Lower lobe of right lung (tissue), 2 donors: Measurements from ENCODE around the gene PHF21A. TPM values are rescaled to one million over a fixed set of nuclear protein-coding genes. Genes with fewer than 3 reads are reported as not detected.

Experiments
- ATAC-seq, 2 donors: fragments of 200-7000 bp; cut with Tn5 transposase; one replicate each; pipeline ENCODE4 v1.9.1; 2020 to 2022; ENCODE audit warnings: mild to moderate bottlenecking in 2 of 2, moderate library complexity in 2 of 2
- DNase-seq: peaks from one replicate; pipeline ENCODE4 v3.0.0-alpha.2; 2020
- H3K27ac ChIP-seq: fragments of 200-600 bp; one replicate; pipeline ENCODE4 v1.8.0; 2022
- H3K27me3 ChIP-seq: fragments of 200-600 bp; one replicate; pipeline ENCODE4 v1.8.0; 2022; ENCODE audit warnings: low read depth
- H3K36me3 ChIP-seq: fragments of 200-600 bp; one replicate; pipeline ENCODE4 v1.8.0; 2022; ENCODE audit warnings: mild to moderate bottlenecking
- H3K4me1 ChIP-seq: fragments of 200-600 bp; one replicate; pipeline ENCODE4 v1.8.0; 2022
- H3K4me3 ChIP-seq: fragments of 200-600 bp; one replicate; pipeline ENCODE4 v1.8.0; 2022; ENCODE audit warnings: mild to moderate bottlenecking
- H3K9me3 ChIP-seq: fragments of 200-600 bp; one replicate; pipeline ENCODE4 v1.8.0; 2022
- intact Hi-C: fragments of 100-400 bp; cut with DNase I; formaldehyde crosslinking; loops from one replicate; pipeline ENCODE4 v1.11.0; 2022
- total RNA-seq: library from RNA; stranded (reverse); fragmentation: NEBNext Ultra II Directional; extraction: Animal tissue kit (Norgen Biotek cat#: 25700); gene quantifications from one replicate; pipeline ENCODE4 v1.2.1, GENCODE V29; 2021
- TF ChIP-seq, protein P1 (sequence below): fragments of 200-600 bp; IDR thresholded peaks from one replicate; pipeline ENCODE4 v1.8.0; 2022; ENCODE audit warnings: antibody characterized with exemption, mild to moderate bottlenecking
- donor health status: DM: no; HTN: yes; CAD: no; lungs with severe emphysema.

PHF21A gene
- total RNA-seq, 1 donor from 2014 or later, result 48.4 TPM

DNA sequence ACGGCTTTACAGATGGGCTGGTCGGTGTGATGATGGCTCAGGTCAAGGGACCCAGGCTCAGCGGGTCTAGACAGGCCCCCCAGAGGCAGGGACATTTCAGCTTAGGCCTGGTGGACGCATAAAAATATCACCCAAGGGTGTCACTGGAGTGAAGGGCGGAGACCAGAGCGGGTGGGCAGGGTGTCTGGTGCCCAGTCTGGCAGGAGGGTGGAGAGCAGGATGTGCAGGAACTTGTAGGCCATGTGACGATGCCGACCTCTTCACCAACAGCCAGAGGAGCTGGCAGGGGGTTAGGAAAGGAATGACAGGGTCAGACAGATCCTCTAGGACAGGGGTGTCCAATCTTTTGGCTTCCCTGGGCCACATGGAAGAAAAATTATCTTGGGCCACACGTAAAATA, 231.3 kb downstream of the PHF21A start:
- no peak overlapping the region for H3K27ac ChIP-seq
- intact Hi-C loops, result no loop called here
- no peaks in the 10 kb centered on the region for H3K9me3 ChIP-seq
- TF ChIP-seq, protein P1, sequence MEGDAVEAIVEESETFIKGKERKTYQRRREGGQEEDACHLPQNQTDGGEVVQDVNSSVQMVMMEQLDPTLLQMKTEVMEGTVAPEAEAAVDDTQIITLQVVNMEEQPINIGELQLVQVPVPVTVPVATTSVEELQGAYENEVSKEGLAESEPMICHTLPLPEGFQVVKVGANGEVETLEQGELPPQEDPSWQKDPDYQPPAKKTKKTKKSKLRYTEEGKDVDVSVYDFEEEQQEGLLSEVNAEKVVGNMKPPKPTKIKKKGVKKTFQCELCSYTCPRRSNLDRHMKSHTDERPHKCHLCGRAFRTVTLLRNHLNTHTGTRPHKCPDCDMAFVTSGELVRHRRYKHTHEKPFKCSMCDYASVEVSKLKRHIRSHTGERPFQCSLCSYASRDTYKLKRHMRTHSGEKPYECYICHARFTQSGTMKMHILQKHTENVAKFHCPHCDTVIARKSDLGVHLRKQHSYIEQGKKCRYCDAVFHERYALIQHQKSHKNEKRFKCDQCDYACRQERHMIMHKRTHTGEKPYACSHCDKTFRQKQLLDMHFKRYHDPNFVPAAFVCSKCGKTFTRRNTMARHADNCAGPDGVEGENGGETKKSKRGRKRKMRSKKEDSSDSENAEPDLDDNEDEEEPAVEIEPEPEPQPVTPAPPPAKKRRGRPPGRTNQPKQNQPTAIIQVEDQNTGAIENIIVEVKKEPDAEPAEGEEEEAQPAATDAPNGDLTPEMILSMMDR, result no peak
- H3K4me1 ChIP-seq, result no peaks in the 10 kb centered on the region
- ATAC-seq (no peak), DNase-seq (no peak)
- no peaks in the 10 kb centered on the region for H3K36me3 ChIP-seq
- no peak overlapping the region for H3K4me3 ChIP-seq
- H3K27me3 ChIP-seq, result no peaks in the 10 kb centered on the region

DNA sequence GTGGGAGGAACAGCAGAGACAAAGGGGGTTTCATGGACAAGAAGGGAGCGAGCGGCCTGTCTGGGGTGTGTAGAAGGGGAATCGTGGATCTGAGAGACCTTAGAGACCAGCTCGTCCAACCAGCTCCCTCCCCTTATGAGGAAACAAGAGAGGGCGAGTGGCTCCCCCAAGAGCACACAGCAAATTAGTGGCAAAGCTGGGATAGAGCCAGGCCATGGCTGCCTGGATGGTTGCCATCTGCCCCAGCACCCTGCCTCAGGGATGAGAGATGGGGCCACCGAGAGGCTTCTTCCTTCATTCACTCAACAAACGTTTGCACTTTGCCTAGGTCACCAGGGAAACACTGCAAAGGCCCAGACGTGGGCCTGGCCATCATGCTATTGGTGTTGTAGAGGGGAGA, 231.7 kb downstream of the PHF21A start:
- TF ChIP-seq, protein P1, result no peak
- no peak for ATAC-seq
- Histone ChIP-seq H3K27me3 (no peaks in the 10 kb centered on the region), H3K9me3 (no peaks in the 10 kb centered on the region), H3K4me1 (no peaks in the 10 kb centered on the region), H3K4me3 (no peak overlapping the region), H3K27ac (no peak overlapping the region), H3K36me3 (no peaks in the 10 kb centered on the region)
- intact Hi-C loops, result no loop called here
- no peak for DNase-seq

DNA sequence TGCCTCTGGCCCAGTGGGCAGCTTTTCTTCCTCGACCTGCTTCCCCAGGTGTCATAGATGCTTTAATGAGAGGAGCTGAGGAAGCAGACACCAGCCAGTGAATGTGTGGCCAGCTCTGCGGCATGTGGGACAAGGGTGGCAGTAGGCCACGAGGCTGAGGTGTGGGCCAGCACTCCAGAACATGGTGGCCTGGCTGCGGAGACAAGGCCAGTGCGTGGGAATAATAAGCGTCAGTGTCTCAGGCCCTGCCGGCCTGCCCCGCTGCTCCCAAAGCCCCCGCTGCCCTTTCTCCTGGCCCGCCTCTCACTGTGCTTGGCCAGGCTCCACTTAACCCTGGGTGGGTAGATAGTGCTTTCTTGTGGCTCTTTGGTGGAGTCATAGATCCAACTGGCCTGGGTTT, 233.7 kb downstream of the PHF21A start:
- Histone ChIP-seq H3K36me3 (peaks cover 4% of the 10 kb centered on the region), H3K27ac (no peak overlapping the region), H3K4me3 (no peak overlapping the region), H3K4me1 (no peaks in the 10 kb centered on the region), H3K27me3 (no peaks in the 10 kb centered on the region), H3K9me3 (no peaks in the 10 kb centered on the region)
- TF ChIP-seq, protein P1, result no peak
- ATAC-seq, result no peak
- intact Hi-C loops, result no loop called here
- no peak for DNase-seq

DNA sequence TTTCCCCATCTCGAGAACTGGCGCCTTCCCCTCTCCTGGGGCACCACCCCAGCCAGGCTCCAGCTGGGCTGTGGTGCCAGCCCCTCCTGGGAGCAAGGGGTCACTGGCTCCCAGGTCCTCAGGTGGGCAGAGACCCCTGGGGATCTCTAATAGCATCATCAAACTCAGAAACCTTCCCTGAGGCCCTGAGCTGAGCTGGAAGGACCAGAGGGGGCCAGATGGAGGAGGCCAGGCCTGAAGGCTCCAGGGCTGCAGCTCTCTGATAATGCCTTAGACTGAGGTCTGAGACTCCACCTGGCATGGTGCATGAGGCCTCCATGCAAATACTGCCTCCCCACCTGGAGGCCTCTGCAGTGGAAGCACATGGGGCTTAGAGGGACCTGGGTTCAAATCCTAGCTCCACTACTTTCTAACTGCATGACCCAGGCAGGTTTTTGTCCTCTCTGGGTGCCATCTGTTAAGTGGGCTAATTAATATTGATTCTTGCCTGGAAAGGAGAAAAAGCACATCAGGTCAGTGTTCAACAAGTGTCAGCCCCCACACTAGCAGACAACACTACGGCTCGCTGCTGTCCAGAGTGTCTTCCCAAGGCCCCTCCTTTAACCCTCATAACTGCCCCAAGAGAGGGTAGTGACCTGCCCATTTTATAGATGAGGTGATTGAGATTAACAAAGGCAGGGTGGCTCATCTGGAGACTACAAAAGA, 234.3 kb downstream of the PHF21A start:
- no peaks in the 10 kb centered on the region for H3K9me3 ChIP-seq
- DNase-seq (no peak), ATAC-seq (no peak)
- TF ChIP-seq, protein P1, result no peak
- intact Hi-C loops, result no loop called here
- H3K4me3 ChIP-seq, result no peak overlapping the region
- H3K27ac ChIP-seq, result no peak overlapping the region
- H3K4me1 ChIP-seq, result no peaks in the 10 kb centered on the region
- H3K27me3 ChIP-seq, result no peaks in the 10 kb centered on the region
- H3K36me3 ChIP-seq, result peaks cover 10% of the 10 kb centered on the region

DNA sequence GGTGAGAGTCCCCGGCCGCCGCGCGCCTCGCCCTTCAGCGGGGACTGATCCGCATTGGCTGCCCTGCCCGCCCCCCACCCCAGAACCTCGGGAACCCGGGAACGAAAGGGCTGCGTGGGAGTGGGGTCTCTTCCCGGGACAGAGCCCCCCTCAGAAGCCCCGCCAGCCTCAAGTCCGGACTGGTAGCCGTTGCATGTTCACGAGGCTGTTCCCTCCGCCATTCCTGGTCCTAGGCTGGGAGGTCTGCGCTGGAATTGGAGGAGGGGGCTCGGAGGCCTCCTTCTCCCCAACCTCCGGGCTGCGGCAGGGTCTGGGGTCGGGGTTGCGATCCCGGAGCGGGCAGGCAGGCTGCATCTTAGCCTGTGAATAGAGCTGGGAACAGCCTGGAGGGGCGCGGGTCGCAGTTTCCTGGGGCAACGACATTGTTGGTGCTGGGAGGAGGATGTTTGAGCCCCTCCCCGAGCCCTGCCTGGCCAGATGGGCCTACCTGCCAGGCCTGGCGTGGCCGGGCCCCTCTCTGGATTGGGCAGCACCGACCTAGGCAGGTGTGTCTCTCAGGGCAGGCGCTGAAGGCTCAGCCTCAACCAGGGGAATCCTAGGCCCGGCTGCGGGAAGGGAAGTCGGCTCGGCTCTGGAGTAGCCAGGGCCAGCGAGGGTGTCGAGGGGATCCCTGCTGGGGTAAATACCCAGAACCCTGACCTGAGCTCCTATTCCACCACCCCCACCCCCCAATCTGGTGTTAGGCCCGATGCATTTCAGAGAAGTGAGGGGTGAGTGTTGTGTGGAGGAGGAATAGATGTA, 235.1 kb downstream of the PHF21A start:
- TF ChIP-seq, protein P1, result no peak
- intact Hi-C loops, result no loop called here

More for the DNA sequence above, 235.1 kb downstream of the PHF21A start:
- H3K4me3 ChIP-seq, result peak overlapping the region; percentile 50
- no peaks in the 10 kb centered on the region for H3K4me1 ChIP-seq
- no peak for DNase-seq
- H3K27me3 ChIP-seq, result no peaks in the 10 kb centered on the region
- no peak overlapping the region for H3K27ac ChIP-seq
- peak in 1 of 2 donors; percentile 11 for ATAC-seq
- H3K9me3 ChIP-seq, result no peaks in the 10 kb centered on the region
- H3K36me3 ChIP-seq, result peaks cover 18% of the 10 kb centered on the region
